ENCODE measurements around the gene IL15RA. TPM values are rescaled to one million over a fixed set of nuclear protein-coding genes. Genes with fewer than 3 reads are reported as not detected.

IL15RA gene, protein sequence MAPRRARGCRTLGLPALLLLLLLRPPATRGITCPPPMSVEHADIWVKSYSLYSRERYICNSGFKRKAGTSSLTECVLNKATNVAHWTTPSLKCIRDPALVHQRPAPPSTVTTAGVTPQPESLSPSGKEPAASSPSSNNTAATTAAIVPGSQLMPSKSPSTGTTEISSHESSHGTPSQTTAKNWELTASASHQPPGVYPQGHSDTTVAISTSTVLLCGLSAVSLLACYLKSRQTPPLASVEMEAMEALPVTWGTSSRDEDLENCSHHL
- total RNA-seq, result 3.2 TPM

DNA sequence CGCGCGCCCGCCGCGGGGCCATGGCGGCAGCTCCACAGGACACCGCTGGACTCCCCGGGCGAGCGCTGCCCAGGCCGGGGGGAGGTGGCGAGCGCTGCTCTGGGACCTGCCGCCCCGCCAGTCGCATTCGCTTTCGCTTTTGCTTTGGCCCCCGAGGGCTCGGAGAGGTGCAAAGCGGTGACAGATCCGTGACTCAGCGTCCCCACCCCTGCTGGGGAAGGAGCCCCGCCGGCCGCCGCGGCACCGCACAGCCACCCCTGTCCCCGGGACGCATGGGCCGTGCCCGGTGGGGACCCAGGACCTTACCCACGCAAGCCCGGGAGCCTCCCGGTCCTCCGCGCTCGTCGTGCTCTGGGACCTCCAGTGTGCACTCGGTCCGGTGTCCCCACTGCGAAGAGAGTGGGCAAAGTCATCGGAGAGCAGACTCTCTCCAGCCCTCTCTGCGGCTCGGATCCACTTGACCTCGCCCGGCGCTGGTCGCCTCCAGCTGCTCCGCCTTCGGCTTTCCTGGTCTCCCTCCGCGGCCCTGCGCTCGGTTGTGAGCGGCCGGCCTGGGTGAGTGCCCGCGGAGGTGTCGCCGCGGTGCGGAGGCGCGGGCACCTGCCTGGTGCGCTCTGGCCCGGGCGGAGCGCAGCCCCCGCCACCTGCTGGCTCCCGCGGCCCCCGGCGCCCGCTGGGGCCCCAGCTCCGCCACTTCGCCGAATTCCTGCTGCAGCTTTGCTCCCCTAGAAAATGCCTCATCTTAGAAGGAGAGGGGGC, at the start of gene IL15RA:
Gene IL15RA, minus strand, starts transcription at position 73 of the 759 bp plus-strand sequence. Its CDS starts 51 bp downstream, at position 22.

Other genes starting within 250 kb of the IL15RA start
- gene GDI2, start 164.1 kb downstream of the IL15RA start, total RNA-seq, result 290 TPM
- 15.1 TPM for gene ANKRD16, start 87.7 kb downstream of the IL15RA start, total RNA-seq
- 94.6 TPM for gene FBH1, start 87.3 kb downstream of the IL15RA start, total RNA-seq
- gene IL2RA, start 84.8 kb upstream of the IL15RA start, total RNA-seq, result 0.44 TPM
- gene RBM17, start 111.5 kb upstream of the IL15RA start, total RNA-seq, result 86.9 TPM
- 48.4 TPM for gene PFKFB3, start 225.4 kb upstream of the IL15RA start, total RNA-seq